Lung (tissue), 12 donors: Measurements from ENCODE around the gene FAM131C. TPM values are rescaled to one million over a fixed set of nuclear protein-coding genes. Genes with fewer than 3 reads are reported as not detected.

Source experiments
- ATAC-seq: fragments of 200-7000 bp; cut with Tn5 transposase; one replicate; pipeline ENCODE4 v1.9.1; 2020; ENCODE audit warnings: moderate number of reproducible peaks; ENCODE audit not compliant: insufficient read depth, low FRiP score
- DNase-seq, 3 donors: peaks; one replicate each; pipeline ENCODE4 v3.0.0-alpha.2; 2013 to 2017
- H3K27ac ChIP-seq, 2 donors: one replicate each; pipeline ENCODE4 v1.5.1; 2013; ENCODE audit warnings: mild to moderate bottlenecking in 2 of 2, moderate library complexity in 2 of 2, control low read depth in 1 of 2, inconsistent platforms in 1 of 2, low read depth in 1 of 2, low read length in 1 of 2
- H3K27me3 ChIP-seq, 3 donors: one replicate each; pipeline ENCODE4 v1.5.1; 2013; ENCODE audit warnings: low read length in 2 of 3; ENCODE audit not compliant: control insufficient read depth in 3 of 3, insufficient read depth in 3 of 3
- H3K36me3 ChIP-seq, 4 donors: one replicate each; pipeline ENCODE4 v1.5.1; 2013; ENCODE audit warnings: low read length in 4 of 4, mild to moderate bottlenecking in 1 of 4, moderate library complexity in 1 of 4; ENCODE audit not compliant: control insufficient read depth in 4 of 4, insufficient read depth in 4 of 4
- H3K4me1 ChIP-seq, 5 donors: one replicate each; pipeline ENCODE4 v1.5.1; 2013; ENCODE audit warnings: low read length in 5 of 5, mild to moderate bottlenecking in 2 of 5, moderate library complexity in 1 of 5; ENCODE audit not compliant: control insufficient read depth in 5 of 5, insufficient read depth in 5 of 5
- H3K4me3 ChIP-seq: one replicate; pipeline ENCODE4 v1.5.1; 2013; ENCODE audit warnings: mild to moderate bottlenecking, control low read depth, moderate library complexity
- H3K9ac ChIP-seq, 2 donors: one replicate each; pipeline ENCODE4 v1.5.1; 2013; ENCODE audit warnings: low read length in 2 of 2, control low read depth in 1 of 2; ENCODE audit not compliant: insufficient read depth in 1 of 2
- H3K9me3 ChIP-seq, 4 donors: one replicate each; pipeline ENCODE4 v1.5.1; 2013; ENCODE audit warnings: low read length in 3 of 4, mild to moderate bottlenecking in 1 of 4, moderate library complexity in 1 of 4; ENCODE audit not compliant: control insufficient read depth in 4 of 4, insufficient read depth in 3 of 4
- WGBS, 2 donors: extraction: QIAGEN DNeasy Blood & Tissue Kit; methylation state at CpG; one replicate each; pipeline ENCODE4 v1.1.7; 2013; 5-methylcytosine and 5-hydroxymethylcytosine counted together
- polyA plus RNA-seq, 2 donors: library from polyadenylated mRNA; stranded (reverse); fragments of 200-250 nt; gene quantifications; one replicate each; pipeline ENCODE4 v1.2.1, GENCODE V29; 2013
- total RNA-seq, 2 donors: library from RNA; depleted of rRNA in 1 of 2; stranded (reverse); fragments of >200 nt in 1 of 2; gene quantifications; one replicate each; pipeline ENCODE4 v1.2.1, GENCODE V29; 2014 to 2021
- TF ChIP-seq, protein P1 (sequence below): IDR thresholded peaks from 2 replicates; pipeline ENCODE4 v1.5.1; 2012; ENCODE audit warnings: mild to moderate bottlenecking; ENCODE audit errors: control extremely low read depth, extremely low read depth
- donor health status: control.
- donor health status: control.
- donor health status: Bipolar disorder and iron deficiency.
- donor health status: healthy.
- donor health status: DM: yes; HTN: yes; CAD: no.

FAM131C gene
- total and polyA plus RNA-seq, 4 donors, result not detected

GRCh38 chr1:16070640-16071355 lies 2.7 kb downstream of the FAM131C start:
- 92 to 93% methylated on average over 9 of the region's 9 CpGs for WGBS, 2 donors
- Histone ChIP-seq H3K9ac (no peak overlapping the region), H3K27me3 (peaks cover 4 to 12% (median 6%) of the 10 kb centered on the region in 3 donors), H3K4me1 (peaks cover 0 to 5% (median 3%) of the 10 kb centered on the region in 5 donors), H3K9me3 (no peaks in the 10 kb centered on the region), H3K36me3 (no peaks in the 10 kb centered on the region), H3K27ac (no peak overlapping the region), H3K4me3 (no peak overlapping the region)
- no peak for DNase-seq
- TF ChIP-seq, protein P1, sequence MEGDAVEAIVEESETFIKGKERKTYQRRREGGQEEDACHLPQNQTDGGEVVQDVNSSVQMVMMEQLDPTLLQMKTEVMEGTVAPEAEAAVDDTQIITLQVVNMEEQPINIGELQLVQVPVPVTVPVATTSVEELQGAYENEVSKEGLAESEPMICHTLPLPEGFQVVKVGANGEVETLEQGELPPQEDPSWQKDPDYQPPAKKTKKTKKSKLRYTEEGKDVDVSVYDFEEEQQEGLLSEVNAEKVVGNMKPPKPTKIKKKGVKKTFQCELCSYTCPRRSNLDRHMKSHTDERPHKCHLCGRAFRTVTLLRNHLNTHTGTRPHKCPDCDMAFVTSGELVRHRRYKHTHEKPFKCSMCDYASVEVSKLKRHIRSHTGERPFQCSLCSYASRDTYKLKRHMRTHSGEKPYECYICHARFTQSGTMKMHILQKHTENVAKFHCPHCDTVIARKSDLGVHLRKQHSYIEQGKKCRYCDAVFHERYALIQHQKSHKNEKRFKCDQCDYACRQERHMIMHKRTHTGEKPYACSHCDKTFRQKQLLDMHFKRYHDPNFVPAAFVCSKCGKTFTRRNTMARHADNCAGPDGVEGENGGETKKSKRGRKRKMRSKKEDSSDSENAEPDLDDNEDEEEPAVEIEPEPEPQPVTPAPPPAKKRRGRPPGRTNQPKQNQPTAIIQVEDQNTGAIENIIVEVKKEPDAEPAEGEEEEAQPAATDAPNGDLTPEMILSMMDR, result no peak
- no peak for ATAC-seq

GRCh38 chr1:16068356-16069270 lies 4.8 kb downstream of the FAM131C start:
- Histone ChIP-seq H3K36me3 (no peaks in the 10 kb centered on the region), H3K9ac (peak overlapping the region in 1 of 2 donors; percentile 13), H3K9me3 (no peaks in the 10 kb centered on the region), H3K27me3 (peaks cover 0 to 4% (median 3%) of the 10 kb centered on the region in 3 donors), H3K4me1 (peaks cover 0 to 7% (median 4%) of the 10 kb centered on the region in 5 donors), H3K4me3 (no peak overlapping the region), H3K27ac (no peak overlapping the region)
- TF ChIP-seq, protein P1, result no peak
- ATAC-seq (no peak), DNase-seq (no peak)
- WGBS, 2 donors, result 60 to 69% methylated on average over 11 of the region's 11 CpGs

DNA sequence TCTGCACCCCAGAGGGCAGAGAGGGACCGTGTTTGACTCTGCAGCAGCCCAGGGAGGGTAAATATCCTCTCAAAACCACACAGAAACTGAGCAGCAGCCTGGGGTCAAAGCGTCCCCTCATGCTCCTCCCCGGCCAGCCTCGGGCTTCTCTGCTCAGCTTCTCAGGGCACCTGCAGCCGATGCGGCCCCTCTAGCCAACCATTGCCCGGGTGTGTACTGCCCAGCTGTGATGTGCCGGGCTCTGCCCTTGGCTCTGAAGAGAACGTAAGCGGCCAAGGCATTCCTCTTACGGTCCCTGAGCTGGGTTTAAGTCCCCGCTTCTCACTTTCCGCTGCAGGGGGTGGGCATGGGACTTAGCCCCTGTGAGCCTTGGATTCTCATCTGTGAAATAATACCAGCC lies 5.5 kb downstream of the FAM131C start:
- no peak for DNase-seq

More for the DNA sequence above, 5.5 kb downstream of the FAM131C start:
- TF ChIP-seq, protein P1, result no peak
- Histone ChIP-seq H3K36me3 (no peaks in the 10 kb centered on the region), H3K27me3 (peaks cover 0 to 4% (median 3%) of the 10 kb centered on the region in 3 donors), H3K4me1 (peaks cover 0 to 6% (median 4%) of the 10 kb centered on the region in 5 donors), H3K9ac (no peak overlapping the region), H3K9me3 (no peaks in the 10 kb centered on the region), H3K27ac (no peak overlapping the region), H3K4me3 (no peak overlapping the region)
- ATAC-seq, result no peak
- 79 to 83% methylated on average over 13 of the region's 13 CpGs for WGBS, 2 donors
